Colon (tissue), 2 donors: Measurements from ENCODE around the gene BTAF1.
"Not testable (repeated sequence)": the region's sequence is repeated elsewhere in the genome, so short reads cannot be mapped to it uniquely, and the experiment has no call there.

Experiments used
- FAIRE-seq: peaks from 2 replicates; lab custom pipeline; 2012; peaks lifted over from hg19 to GRCh38; lab: Jason Lieb, UNC
- donor health status: control.
- donor health status: control.

BTAF1 gene

GRCh38 chr10:91923371-91924211 lies at the start of gene BTAF1:
TSS of gene BTAF1 (plus strand) at chr10:91923770. CDS start at chr10:91924077, 307 bp downstream.
- FAIRE-seq = no peak

- FAIRE-seq = no peak
These were observed 48.4 kb upstream of the BTAF1 start for GRCh38 chr10:91875156-91875555.

- FAIRE-seq = no peak
These were observed 47.8 kb upstream of the BTAF1 start for GRCh38 chr10:91875779-91876178.

- no peak for FAIRE-seq
These were observed 43.9 kb upstream of the BTAF1 start for GRCh38 chr10:91879515-91880170.

GRCh38 chr10:91880310-91880709 lies 43.3 kb upstream of the BTAF1 start:
- no peak for FAIRE-seq

GRCh38 chr10:91883549-91884444 lies 39.8 kb upstream of the BTAF1 start:
- FAIRE-seq = no peak

GRCh38 chr10:91884536-91884935 lies 39.0 kb upstream of the BTAF1 start:
- FAIRE-seq = no peak

GRCh38 chr10:91885362-91886079 lies 38.0 kb upstream of the BTAF1 start:
- FAIRE-seq = no peak

- FAIRE-seq = no peak
These were observed 36.7 kb upstream of the BTAF1 start for GRCh38 chr10:91886954-91887271.

GRCh38 chr10:91887272-91888076 lies 36.1 kb upstream of the BTAF1 start:
- FAIRE-seq = no peak

- FAIRE-seq = no peak
These were observed 32.2 kb upstream of the BTAF1 start for GRCh38 chr10:91891125-91892001.

- peak; percentile 33 for FAIRE-seq
These were observed 30.5 kb upstream of the BTAF1 start for GRCh38 chr10:91893051-91893450.

GRCh38 chr10:91894261-91894685 lies 29.3 kb upstream of the BTAF1 start:
- FAIRE-seq = not testable (repeated sequence)

GRCh38 chr10:91896212-91896756 lies 27.3 kb upstream of the BTAF1 start:
- no peak for FAIRE-seq

GRCh38 chr10:91897421-91897820 lies 26.1 kb upstream of the BTAF1 start:
- FAIRE-seq = no peak

- no peak for FAIRE-seq
These were observed 21.5 kb upstream of the BTAF1 start for GRCh38 chr10:91901784-91902677.

- no peak for FAIRE-seq
These were observed 16.5 kb upstream of the BTAF1 start for GRCh38 chr10:91907033-91907594.

- FAIRE-seq = no peak
These were observed 15.6 kb upstream of the BTAF1 start for GRCh38 chr10:91907914-91908336.
